Measurements from ENCODE around the gene UGT1A4.
"Not testable (repeated sequence)": the region's sequence is repeated elsewhere in the genome, so short reads cannot be mapped to it uniquely, and the experiment has no call there.

UGT1A4 gene

DNA sequence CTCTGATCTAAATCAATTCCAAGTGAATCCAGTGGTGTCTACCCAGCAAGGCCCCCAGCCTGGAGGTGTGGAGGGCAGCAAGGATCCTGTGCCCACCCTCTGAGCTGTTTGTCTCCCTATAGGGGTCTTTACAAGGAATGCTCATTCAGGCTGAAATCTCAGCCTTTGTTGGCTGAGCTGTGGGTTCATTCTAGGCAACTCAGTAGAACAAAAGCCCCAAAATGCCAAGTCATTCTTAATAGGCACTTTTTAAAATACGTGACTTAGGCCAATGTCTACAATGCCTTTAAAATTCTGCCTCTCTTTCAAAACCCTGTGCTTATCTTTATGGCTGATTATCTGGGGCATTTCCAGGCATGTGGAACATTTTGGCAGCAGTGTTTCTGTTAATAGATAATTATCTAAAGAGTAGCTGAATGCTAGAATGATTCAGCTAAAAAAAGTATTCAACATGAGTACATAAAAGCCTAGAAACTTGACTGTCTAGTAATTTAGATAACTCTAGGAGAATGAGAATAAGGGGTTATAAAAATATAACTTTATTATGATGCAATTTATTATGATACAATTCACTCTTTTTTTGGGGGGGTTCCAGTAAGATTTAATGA lies 18.4 kb upstream of the UGT1A4 start:
- DNase-seq: peak; percentile 99

GRCh38 chr2:233700842-233701241 lies 17.7 kb upstream of the UGT1A4 start:
- not testable (repeated sequence) for DNase-seq

- no peak for DNase-seq
These were observed 16.3 kb upstream of the UGT1A4 start for GRCh38 chr2:233702238-233702637.

DNA sequence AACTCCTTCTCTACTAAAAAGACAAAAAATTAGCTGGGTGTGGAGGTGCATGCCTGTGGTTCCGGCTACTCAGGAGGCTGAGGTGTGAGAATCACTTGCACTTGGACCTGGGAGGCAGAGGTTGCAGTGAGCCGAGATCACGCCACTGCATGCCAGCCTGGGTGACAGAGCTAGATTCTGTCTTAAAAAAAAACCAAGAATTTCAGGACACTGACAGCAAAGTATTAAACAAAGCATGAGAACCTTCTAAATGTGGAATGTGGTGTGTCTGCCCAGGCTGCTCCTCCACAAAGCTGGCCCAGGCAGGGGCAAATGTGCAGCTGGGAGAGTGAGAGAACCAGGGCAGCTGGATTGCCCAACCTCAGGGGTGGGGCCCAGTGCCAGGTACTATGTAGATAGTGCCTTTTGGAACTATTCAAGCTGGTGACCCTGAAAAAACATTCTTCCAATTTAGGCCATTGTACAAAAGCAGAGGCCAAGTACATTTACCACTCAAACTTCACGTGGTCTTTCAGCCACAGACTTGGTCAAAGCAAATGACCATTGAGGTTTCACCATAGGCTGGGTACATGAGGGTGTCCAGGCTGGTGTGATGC lies 12.5 kb upstream of the UGT1A4 start:
- peak; percentile 81 for DNase-seq

GRCh38 chr2:233706720-233707119 lies 11.8 kb upstream of the UGT1A4 start:
- peak; percentile 78 for DNase-seq

GRCh38 chr2:233707940-233708644 lies 10.4 kb upstream of the UGT1A4 start:
- DNase-seq: peak; percentile 49

DNA sequence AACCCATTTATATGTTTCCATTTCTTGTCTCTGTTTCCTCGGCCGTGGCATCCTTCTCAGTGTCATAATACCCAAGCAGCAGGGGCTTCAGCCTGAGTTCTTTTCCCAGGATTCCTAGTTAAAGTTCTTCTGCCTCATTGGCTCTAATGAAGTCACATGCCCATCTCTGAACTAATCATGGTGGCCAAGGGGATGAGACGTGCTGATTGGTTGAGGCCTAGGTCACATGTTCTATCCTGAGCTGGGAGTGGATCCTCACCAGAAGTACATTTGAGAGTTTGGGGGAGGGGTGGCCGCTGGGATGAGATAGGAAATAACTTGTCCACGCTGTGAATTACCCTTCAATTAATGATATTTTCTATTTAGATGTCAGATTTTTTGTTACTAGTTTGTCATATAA lies 9.6 kb upstream of the UGT1A4 start:
- DNase-seq: no peak

- peak; percentile 85 for DNase-seq
These were observed 7.1 kb upstream of the UGT1A4 start for GRCh38 chr2:233711312-233712008.

- DNase-seq: no peak
These were observed 5.8 kb upstream of the UGT1A4 start, which contains the start of gene UGT1A5 for GRCh38 chr2:233712611-233713261. TSS of gene UGT1A5 (plus strand) at chr2:233712907. CDS start at chr2:233712992, 85 bp downstream.

- DNase-seq: no peak
These were observed 5.3 kb upstream of the UGT1A4 start for GRCh38 chr2:233713262-233713615.

- DNase-seq: no peak
These were observed 4.4 kb upstream of the UGT1A4 start for GRCh38 chr2:233714121-233714520.

DNA sequence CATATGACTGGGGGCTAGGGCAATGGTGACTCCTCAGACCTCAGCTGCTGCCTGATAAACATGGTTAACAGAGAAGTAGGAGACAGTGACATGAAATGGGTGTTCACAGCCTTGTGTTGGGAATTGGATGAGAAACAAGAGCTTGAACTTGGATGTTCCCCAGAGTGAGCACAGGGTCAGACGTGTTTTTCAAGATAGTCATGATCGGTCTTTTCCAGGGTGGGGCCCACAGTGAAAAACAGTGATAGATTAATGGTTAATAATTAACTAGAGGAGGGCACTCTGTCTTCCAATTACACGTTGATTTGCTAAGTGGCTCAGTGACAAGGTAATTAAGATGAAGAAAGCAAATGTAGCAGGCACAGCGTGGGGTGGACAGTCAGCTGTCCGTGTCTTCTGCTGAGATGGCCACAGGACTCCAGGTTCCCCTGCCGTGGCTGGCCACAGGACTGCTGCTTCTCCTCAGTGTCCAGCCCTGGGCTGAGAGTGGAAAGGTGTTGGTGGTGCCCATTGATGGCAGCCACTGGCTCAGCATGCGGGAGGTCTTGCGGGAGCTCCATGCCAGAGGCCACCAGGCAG lies 10.3 kb downstream of the UGT1A4 start, which contains the start of gene UGT1A3:
TSS of gene UGT1A3 (plus strand) at position 320 of the 579 bp plus-strand sequence. CDS start at position 405, 85 bp downstream.
- DNase-seq: no peak

- not testable (repeated sequence) for DNase-seq
These were observed 18.5 kb downstream of the UGT1A4 start for GRCh38 chr2:233736868-233737653.

DNA sequence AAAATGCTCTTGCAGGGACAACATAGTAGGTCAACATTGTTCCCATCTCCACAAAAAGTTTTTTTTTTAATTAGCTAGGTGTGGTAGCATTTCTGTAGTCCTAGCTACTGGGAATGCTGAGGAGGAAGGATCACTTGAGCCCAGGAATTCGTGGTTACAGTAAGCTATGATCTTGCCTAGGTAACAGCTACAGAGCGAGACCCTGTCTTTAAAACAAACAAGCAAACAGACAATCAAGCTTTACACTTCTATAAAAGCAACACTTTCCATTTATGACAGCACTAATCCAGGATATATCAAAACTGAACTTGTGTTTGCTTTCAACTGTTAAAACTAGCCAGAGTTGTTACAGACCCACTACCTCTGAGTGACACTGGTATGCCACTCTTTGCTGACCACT lies 22.3 kb downstream of the UGT1A4 start:
- DNase-seq: peak; percentile 49

- DNase-seq: no peak
These were observed 25.1 kb downstream of the UGT1A4 start for GRCh38 chr2:233743464-233744259.

GRCh38 chr2:233745073-233745755 lies 26.7 kb downstream of the UGT1A4 start:
- no peak for DNase-seq

- not testable (repeated sequence) for DNase-seq
These were observed 27.3 kb downstream of the UGT1A4 start for GRCh38 chr2:233745838-233746237.

GRCh38 chr2:233746475-233747282 lies 28.1 kb downstream of the UGT1A4 start:
- DNase-seq: peak; percentile 38

DNA sequence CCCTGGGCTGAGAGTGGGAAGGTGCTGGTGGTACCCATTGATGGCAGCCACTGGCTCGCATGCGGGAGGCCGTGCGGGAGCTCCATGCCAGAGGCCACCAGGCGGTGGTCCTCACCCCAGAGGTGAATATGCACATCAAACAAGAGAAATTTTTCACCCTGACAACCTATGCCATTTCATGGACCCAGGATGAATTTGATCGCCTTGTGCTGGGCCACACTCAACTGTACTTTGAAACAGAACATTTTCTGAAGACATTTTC lies 28.7 kb downstream of the UGT1A4 start:
- DNase-seq: no peak

DNA sequence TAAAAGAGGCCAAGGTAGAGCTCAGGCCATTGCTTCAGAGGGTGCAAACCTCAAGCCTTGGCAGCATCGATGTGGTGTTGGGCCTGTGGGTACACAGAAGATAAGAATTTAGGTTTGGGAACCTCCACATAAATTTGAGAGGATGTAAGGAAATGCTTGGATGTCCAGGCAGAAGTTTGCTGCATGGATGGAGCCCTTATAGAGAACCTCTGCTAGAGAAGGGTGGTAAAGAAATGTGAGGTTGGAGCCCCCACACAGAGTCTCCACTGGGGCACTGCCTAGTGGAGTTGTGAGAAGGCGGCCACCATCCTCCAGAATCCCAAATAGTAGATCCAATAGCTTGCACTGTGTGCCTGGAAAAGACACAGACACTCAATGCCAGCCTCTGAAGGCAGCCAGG lies 32.2 kb downstream of the UGT1A4 start:
- DNase-seq: not testable (repeated sequence)
